ENCODE data around the gene LINGO4.
"Not testable (repeated sequence)": the region's sequence is repeated elsewhere in the genome, so short reads cannot be mapped to it uniquely, and the experiment has no call there.

Gene LINGO4

DNA sequence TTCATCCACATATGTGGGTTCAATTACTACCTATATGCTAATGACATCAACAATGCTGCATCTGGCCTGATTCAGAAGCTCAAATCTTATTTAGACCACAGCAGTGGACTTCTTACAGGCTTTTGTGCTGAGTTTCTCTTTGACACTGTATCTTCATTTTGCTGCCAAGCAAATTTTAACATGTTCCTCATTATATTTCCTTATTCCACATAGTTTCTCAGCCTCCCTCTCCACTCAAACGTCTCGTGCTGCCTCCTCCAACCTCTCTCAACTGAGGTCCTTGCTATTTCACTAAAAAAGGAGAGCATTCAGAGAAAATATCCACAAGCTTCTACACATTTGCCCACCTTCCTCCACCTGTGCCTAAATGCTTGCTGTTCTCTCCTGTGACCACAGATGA is 21.4 kb downstream of the LINGO4 start:
- DNase-seq (ENCODE audit: low spot score), result no peak

DNA sequence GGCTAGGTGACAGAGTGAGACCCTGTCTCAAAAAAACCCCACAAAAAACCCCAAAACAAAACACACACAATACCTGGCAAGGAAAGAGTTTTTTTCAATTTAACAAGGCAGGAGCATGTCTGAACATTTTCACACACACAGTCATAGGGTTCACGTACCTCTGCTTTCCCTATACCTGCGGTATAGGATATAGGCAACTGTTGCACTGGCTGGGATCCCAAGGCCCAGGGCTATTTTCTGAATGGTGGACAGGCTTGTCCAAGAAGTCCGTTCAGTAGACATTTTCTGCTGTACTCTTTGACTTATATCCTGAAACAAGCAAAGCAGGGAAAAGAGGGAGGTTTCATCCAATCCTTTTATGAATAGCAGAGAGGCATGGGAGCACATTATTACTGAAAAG is 22.5 kb downstream of the LINGO4 start:
- no peak for DNase-seq (ENCODE audit: low spot score)

DNA sequence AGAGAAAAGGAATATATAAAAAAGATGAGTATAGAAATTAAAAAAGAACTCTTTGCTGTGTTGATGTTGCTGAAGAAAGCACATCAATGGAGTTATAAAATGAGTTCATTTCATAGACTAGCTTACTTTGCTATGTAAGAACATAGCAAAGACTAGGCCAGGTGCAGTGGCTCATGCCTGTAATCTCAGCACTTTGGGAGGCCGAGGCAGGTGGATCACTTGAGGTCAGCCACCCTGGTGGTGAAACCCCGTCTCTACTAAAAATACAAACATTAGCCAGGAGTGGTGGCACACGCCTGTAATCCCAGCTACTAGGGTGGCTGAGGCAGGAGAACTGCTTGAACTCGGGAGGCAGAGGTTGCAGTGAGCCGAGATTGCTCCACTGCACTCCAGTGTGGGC is 23.2 kb downstream of the LINGO4 start:
- DNase-seq (ENCODE audit: low spot score), result not testable (repeated sequence)

DNA sequence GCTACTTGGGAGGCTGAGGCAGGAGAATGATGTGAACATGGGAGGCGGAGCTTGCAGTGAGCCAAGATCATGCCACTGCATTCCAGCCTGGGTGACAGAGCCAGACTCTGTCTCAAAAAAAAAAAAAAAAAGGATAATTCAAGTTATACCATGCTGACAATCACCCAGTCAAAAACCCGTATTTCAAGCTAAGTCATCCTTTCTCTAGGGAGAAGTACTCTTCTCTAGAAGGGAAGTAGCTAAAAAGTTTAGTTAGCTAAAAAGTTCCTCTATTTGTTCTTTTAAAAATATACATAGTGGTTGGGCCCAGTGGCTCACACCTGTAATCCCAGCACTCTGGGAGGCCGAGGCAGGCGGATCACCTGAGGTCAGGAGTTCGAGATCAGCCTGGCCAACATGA is 24.5 kb downstream of the LINGO4 start:
- not testable (repeated sequence) for DNase-seq (ENCODE audit: low spot score)

DNA sequence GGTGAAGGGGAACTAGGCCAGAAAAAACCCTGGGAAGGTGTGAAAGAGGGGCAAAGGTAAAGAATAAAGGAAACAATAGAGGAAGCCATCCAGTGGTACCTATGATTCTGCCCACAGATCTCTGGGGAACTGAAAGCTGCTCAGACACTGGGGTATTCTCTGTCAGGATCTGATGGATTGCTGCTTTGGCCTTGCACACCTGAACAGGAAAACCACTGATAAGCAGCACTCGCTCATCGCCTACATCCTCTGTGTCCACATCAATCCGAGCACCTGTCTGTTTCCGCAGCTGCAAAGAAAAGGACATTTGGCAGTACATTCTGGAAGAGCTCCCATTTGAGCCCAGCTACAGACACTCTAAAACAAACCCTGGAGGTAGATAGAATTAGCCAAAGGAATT is 25.4 kb downstream of the LINGO4 start:
- no peak for DNase-seq (ENCODE audit: low spot score)

DNA sequence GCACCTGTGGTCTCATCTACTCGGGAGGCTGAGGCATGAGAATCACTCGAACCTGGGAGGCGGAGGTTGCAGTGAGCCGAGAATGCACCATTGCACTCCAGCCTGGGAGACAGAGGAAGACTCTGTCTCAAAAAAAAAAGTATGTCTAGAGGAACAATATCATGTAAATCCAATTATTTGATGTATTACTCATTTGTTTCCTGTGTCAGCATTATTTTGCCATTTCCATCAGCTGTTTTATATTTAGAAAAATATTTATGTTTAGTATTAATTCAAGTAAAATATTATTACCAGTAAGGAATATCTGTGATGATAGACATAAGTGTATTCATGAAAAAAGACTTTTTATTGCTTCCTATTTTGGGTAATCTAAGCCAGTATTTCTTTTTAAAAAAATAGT is 27.9 kb downstream of the LINGO4 start:
- DNase-seq (ENCODE audit: low spot score), result no peak

DNA sequence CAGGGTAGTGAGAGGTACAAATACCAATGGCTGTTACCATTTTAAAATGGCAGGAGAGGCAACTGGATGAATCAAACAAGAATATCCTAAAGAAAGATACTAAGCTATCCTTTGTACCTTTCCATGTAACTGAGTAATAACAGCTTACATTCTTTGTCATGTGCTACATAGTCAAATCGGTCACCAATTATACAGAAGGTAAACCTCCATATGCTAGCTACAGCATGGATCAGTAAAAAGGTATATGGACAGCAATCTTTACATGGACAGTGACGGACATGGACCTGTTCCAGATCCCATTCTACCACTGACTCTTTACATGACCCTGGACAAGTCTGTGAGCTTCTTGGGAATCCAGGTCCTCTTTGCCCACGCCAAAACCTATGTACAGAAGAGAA is 28.6 kb downstream of the LINGO4 start:
- no peak for DNase-seq (ENCODE audit: low spot score)

DNA sequence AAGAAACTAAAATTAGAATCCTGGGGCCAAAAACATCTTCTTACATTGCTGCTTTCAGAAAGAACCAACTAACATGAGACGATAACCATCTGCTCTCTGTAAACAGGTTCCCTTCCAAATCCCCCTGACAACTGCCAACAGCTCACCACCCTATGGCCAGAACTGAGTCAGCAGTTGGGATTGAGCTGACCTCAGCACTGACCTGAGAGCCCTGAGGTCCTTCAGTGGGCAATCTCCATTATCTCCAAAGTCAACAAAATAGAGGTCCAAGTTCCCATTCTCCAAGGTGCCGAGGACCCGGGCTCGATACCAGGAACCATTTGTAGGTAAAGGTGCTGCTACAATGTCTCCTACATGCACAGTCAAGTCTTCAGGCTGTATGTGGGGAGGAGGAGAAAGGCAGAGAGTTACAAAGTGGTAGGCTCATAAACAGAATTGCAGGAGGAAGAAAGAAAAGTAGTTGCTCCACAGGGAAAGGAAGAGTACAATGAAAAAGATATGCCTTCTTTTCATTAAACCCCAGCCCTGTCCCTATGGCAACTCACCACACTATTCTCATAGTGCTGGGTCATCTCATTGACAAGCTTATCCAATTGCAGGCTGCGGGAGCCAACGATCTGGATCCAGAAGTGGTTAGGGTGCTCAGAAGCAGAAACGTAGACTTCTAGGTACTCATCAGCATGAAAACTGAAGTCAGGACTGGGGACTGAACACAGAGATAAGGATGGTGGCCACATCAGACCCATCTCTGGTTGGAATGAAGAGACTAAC is 29.1 kb downstream of the LINGO4 start:
- DNase-seq (ENCODE audit: low spot score), result no peak

DNA sequence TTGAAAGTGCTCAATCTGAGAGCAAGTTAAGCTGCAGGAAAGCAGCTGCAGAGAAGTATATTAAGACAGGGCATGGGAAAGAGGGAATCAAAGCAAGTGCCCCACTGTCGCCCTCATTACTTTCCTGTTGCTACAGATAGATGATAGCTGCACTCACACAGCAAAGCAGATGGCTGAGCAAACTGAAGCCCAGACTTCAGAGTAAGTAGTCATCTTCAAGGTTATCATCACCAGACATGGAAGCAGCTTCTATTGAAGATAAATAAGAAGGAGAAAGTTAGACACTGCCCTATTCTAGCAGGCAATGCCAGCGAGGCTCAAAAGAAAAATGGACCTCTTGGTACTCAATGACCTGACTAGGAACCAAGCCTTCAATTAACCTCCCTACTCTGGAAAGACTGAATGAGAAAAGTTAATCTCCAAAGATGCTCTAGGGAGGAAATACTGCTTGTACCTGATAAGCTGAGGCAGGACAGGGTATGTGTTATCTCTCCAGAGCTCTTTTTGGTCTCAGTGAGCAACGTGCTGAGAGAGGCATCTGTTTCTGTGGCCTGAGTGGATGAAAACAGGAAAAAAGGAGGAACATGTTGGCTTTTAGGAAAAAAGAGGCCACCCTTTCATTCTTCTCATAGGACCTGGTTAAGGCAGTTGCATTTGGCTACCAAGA is 30.8 kb downstream of the LINGO4 start:
- no peak for DNase-seq (ENCODE audit: low spot score)

DNA sequence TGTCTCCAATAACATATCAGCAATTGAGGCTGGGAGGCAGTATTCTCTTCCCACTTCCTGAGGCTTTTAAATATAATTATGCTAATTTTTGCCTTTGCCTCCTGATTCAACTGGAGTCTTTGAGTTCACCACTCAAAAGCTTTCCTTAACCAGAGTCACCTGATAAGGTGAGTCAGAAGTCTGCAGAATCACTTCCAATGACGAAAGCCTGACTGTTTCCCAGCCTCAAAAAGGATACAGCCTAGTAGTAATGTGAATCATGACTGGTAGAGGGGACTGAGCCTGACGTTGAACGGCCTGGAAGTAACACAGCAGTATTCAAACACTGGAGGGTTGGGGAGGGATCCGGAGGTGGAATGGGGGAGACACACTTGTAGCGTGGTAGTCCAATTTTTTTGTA is 31.5 kb downstream of the LINGO4 start:
- no peak for DNase-seq (ENCODE audit: low spot score)

DNA sequence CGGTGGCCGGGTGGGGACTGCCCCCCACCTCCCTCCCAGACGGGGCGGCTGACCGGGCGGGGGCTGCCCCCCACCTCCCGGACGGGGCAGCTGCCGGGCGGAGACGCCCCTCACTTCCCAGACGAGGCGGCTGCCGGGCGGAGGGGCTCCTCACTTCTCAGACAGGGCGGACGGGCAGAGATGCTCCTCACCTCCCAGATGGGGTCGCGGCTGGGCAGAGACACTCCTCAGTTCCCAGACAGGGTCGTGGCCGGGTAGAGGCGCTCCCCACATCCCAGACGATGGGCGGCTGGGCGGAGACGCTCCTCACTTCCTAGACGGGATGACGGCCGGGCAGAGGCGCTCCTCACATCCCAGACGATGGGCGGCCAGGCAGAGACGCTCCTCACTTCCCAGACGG is 35.9 kb downstream of the LINGO4 start:
- not testable (repeated sequence) for DNase-seq (ENCODE audit: low spot score)

DNA sequence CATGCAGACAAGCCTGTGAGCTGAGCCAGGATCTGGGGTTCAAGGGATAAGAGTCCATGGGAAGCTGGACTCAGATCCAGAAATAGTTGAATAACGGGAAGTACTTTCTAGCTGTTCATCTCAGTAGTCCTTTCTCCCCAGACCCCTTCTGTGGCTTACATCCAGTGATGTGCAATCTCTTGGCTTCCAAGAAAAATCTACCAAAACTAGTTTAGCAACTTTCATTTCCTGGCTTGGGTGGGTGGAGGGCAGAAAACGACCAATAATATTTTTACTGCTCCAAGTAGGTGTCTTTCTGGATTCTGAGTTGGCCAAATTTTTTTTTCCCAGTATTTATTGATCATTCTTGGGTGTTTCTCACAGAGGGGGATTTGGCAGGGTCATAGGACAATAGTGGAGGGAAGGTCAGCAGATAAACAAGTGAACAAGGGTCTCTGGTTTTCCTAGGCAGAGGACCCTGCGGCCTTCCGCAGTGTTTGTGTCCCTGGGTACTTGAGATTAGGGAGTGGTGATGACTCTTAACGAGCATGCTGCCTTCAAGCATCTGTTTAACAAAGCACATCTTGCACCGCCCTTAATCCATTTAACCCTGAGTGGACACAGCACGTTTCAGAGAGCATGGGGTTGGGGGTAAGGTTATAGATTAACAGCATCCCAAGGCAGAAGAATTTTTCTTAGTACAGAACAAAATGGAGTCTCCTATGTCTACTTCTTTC is 36.7 kb downstream of the LINGO4 start:
- DNase-seq (ENCODE audit: low spot score), result not testable (repeated sequence)

DNA sequence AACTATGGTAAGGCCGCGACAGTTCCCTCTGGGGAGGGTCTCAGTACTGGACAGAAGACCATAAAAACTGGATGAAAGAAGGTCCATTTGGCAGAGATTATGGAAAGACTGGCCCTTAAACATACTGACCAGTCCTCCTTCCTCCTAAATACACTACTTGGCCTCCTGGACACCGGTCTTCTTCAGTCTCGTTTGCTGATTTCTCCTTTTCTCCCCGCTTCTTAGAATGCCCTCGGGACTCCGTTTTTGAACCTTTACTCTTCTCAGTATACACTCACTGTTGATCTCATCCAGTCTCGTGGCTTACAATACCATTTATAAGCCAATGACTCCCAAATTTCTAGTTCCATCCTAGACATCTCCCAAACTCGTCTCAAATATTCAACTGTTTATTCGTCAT is 41.2 kb downstream of the LINGO4 start:
- DNase-seq (ENCODE audit: low spot score), result peak; percentile 16

DNA sequence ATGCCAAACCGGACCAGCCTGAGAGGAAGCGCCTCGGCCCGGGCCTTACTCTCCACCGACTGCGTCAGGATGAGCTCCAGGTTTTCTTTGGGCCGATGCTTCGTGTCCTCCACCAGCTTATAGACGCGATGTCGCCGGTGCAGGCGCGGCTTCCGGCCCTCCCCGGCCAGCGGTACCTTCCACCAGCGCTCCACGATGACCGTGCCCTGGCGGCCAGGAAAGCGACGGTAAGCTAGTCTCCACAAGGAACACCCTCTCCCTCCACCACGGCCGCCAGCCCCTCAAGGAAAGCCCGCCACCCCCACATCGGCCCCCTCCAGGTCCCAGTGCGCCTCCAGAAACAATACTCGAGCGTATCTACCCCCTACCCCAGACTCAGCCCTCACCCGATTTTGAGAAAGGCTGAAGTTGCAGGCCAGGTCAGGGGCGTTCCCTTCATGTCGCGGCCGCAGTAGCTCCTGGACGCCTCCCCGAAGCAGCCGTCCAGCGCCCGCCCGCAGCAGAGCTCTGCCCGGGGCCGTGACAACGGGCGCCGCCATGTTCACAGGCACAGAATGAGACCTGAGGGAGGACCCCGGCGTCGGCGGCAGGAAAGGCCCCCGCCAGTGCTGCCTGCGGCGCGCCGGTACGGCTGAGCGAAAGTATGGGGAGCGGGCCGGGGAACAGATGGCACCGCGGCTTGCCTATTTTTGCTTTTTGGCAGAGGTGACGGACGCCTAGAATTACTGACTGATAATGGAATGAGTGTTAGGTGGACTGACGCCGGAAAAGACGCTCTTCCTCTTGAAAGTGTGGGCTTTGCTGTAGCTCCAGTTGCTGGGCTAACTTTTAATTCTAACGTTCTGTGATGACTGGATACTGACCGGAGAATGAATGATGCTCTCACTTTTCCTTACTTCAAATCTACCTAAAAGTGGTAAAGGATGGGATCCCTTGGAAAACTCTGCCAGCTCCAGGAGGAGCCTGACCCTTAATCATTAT is 42.0 kb downstream of the LINGO4 start, which contains the start of gene MRPL9:
MRPL9 (minus strand) TSS at position 556 of the 981 bp plus-strand sequence; CDS start at position 539, 17 bp downstream.
- DNase-seq (ENCODE audit: low spot score), result peak; percentile 97

DNA sequence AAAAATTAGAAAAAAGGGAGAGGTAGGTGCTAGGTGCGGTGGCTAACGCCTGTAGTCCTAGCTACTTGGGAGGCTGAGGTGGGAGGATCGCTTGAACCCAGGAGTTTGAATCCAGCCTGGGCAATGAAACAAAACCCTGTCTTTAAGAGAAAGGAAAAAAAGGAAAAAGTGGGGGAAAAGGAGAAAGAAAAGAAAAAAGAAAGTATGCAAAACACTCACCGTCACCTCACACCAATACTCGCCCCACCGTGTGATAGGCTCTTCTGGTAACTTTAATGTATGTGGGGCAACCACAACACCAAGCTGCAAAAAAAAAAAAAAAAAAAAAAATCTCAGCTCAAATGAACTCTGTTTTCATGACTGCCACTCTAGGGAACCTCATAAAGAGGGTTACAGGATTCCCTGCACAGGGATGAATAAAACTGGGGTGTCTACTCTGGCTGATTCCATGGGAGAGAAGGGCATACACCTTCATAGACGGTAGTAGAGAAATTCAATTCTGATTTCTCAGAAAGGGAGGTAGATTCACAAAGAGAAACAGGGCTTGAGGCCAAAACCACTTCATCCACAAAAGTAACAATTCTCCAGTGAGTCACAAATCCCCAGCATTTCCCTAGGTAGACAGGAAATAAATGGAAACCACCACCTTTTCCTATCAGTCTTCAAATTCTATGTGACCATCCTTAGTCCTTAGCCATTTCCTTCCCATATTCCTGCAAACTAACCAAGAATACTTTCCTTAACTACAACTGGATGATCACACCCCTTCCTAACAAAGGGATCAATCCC is 44.4 kb downstream of the LINGO4 start:
- DNase-seq (ENCODE audit: low spot score), result no peak

DNA sequence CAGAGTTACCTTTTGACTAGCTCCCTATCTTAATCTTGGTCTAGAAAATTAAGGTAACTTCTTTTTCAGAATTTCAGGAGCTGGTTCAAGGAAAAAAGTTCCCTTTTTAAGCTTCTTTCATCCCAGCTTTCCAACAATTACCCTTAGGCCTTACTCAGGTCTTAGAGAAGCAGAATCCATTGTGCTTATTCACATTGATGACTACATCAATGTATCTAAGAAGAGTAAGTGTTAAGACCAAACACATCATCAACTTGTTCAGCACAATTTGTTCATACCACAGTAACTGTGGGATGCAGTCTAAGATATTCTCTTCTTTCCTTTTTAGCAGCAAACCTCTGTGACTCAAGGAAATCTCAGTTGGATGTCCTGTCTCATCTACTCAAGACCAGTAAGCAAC is 46.0 kb downstream of the LINGO4 start:
- no peak for DNase-seq (ENCODE audit: low spot score)

DNA sequence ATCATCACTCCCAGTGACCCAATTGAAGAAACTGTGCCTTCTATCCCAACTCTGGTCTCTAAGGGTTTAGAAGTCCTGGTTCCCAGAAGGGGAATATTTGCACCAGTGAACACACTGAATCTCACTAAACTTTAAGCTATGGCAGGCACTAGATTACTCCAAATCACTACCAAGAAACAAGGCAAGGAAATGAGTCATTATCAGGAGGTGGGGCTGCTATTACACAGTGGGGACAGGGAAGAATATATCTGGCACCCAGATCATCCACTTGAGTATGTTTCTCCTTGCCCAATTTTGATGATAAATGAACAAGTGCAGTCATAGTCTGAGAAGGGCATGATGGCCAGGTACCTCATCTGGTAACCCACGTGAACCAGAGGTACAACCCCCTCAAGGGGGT is 48.9 kb downstream of the LINGO4 start:
- peak; percentile 45 for DNase-seq (ENCODE audit: low spot score)

All from AG20443 (cell line).